Neural cell (in vitro differentiated cells): ENCODE results near the gene PHACTR4.

Experiments used
- CTCF ChIP-seq: fragments of 450-650 bp; IDR thresholded peaks from 2 replicates; pipeline ENCODE4 v1.5.1; 2014; ENCODE audit warnings: antibody characterized with exemption, mild to moderate bottlenecking, moderate library complexity; ENCODE audit not compliant: poor library complexity, severe bottlenecking
- EP300 ChIP-seq: fragments of 450-650 bp; conservative IDR thresholded peaks from 2 replicates; pipeline ENCODE4 v1.6.1; 2014; ENCODE audit warnings: antibody characterized with exemption, mild to moderate bottlenecking, moderate library complexity; ENCODE audit not compliant: poor library complexity, severe bottlenecking
- EZH2 ChIP-seq: fragments of 200-600, 300-800 bp; shearing (Covaris generic), sonication (generic); IDR thresholded peaks from 2 replicates; pipeline ENCODE4 v1.6.1; 2014; ENCODE audit warnings: antibody characterized with exemption, low read length, borderline replicate concordance, mild to moderate bottlenecking; ENCODE audit not compliant: insufficient read depth, poor library complexity, severe bottlenecking
- POLR2AphosphoS5 ChIP-seq: IDR thresholded peaks from 2 replicates; pipeline ENCODE4 v1.6.1; 2012
- RAD21 ChIP-seq: fragments of 450-650 bp; conservative IDR thresholded peaks from 2 replicates; pipeline ENCODE4 v1.6.1; 2014; ENCODE audit warnings: antibody characterized with exemption, mild to moderate bottlenecking, moderate library complexity
- REST ChIP-seq: IDR thresholded peaks from 2 replicates; pipeline ENCODE4 v1.6.1; 2012; ENCODE audit warnings: borderline replicate concordance
- SMC3 ChIP-seq: fragments of 450-650 bp; conservative IDR thresholded peaks from 2 replicates; pipeline ENCODE4 v1.6.1; 2014; ENCODE audit warnings: antibody characterized with exemption, mild to moderate bottlenecking, moderate library complexity; ENCODE audit not compliant: poor library complexity
- TAF1 ChIP-seq: IDR thresholded peaks from 2 replicates; pipeline ENCODE4 v1.6.1; 2012; ENCODE audit warnings: low read depth

GRCh38 chr1:28451011-28451410, 81.5 kb downstream of the PHACTR4 start:
- TF ChIP-seq POLR2AphosphoS5: no peak
- TF ChIP-seq CTCF: no peak
- no peak for TF ChIP-seq REST
- TF ChIP-seq SMC3: no peak
- TF ChIP-seq TAF1: no peak
- TF ChIP-seq EZH2: no peak
- no peak for TF ChIP-seq EP300
- TF ChIP-seq RAD21: no peak
